Measurements from ENCODE around the gene CEP55.

- no peak for TF ChIP-seq CTCF (IDR thresholded peaks at IDR 0.05)
- TF ChIP-seq POLR2A (IDR thresholded peaks at IDR 0.05), result peak; percentile 33
- no peak for TF ChIP-seq EP300 (IDR thresholded peaks at IDR 0.05; ENCODE audit: low read depth)
- TF ChIP-seq POLR2AphosphoS5 (IDR thresholded peaks at IDR 0.05), result peak in 2 of 3 donors; percentile 32 to 53
Measured at GRCh38 chr10:93566435-93567276, 70.2 kb downstream of the CEP55 start, which contains the start of gene FFAR4.

Data from transverse colon (tissue), 4 donors.